Skeletal muscle satellite cell (primary cell): ENCODE data around the gene SCT.

Source experiments
- H3K27me3 ChIP-seq: 2 replicates; pipeline ENCODE4 v1.7.0; 2013; ENCODE audit warnings: low read length; ENCODE audit not compliant: control insufficient read depth, insufficient read depth
- H3K36me3 ChIP-seq: 2 replicates; pipeline ENCODE4 v1.7.0; 2013; ENCODE audit warnings: mild to moderate bottlenecking, control low read depth, low read length; ENCODE audit not compliant: insufficient read depth
- H3K4me1 ChIP-seq: 2 replicates; pipeline ENCODE4 v1.7.0; 2013; ENCODE audit warnings: low read length; ENCODE audit not compliant: control insufficient read depth, insufficient read depth
- H3K4me2 ChIP-seq: 2 replicates; pipeline ENCODE4 v1.7.0; 2013; ENCODE audit warnings: mild to moderate bottlenecking, low read length
- H3K4me3 ChIP-seq: 2 replicates; pipeline ENCODE4 v1.7.0; 2013; ENCODE audit warnings: low read length
- H3K9ac ChIP-seq: 2 replicates; pipeline ENCODE4 v1.7.0; 2013; ENCODE audit warnings: mild to moderate bottlenecking, low read depth, low read length, moderate library complexity
- H3K9me3 ChIP-seq: replicated peaks from 2 replicates; pipeline ENCODE4 v1.7.0; 2013; ENCODE audit warnings: mild to moderate bottlenecking, control low read depth, low read length

SCT gene

GRCh38 chr11:587546-587945, 39.4 kb downstream of the SCT start:
- peaks cover 60% of the 10 kb centered on the region for H3K36me3 ChIP-seq
- peaks cover 13% of the 10 kb centered on the region for H3K4me1 ChIP-seq
- peak overlapping the region; percentile 51 for H3K4me2 ChIP-seq
- H3K9me3 ChIP-seq: no peaks in the 10 kb centered on the region
- H3K9ac ChIP-seq: no peak overlapping the region
- H3K27me3 ChIP-seq: no peaks in the 10 kb centered on the region
- no peak overlapping the region for H3K4me3 ChIP-seq

- no peaks in the 10 kb centered on the region for H3K27me3 ChIP-seq
- no peak overlapping the region for H3K9ac ChIP-seq
- no peaks in the 10 kb centered on the region for H3K9me3 ChIP-seq
- H3K4me1 ChIP-seq: peaks cover 13% of the 10 kb centered on the region
- H3K4me2 ChIP-seq: no peak overlapping the region
- H3K36me3 ChIP-seq: peaks cover 54% of the 10 kb centered on the region
- H3K4me3 ChIP-seq: no peak overlapping the region
Observed at GRCh38 chr11:586376-587316, 40.3 kb downstream of the SCT start.

GRCh38 chr11:584287-584686, 42.7 kb downstream of the SCT start:
- Histone ChIP-seq H3K9ac (no peak overlapping the region), H3K4me3 (no peak overlapping the region), H3K4me1 (peaks cover 21% of the 10 kb centered on the region), H3K9me3 (no peaks in the 10 kb centered on the region), H3K4me2 (no peak overlapping the region), H3K27me3 (no peaks in the 10 kb centered on the region), H3K36me3 (peaks cover 34% of the 10 kb centered on the region)

- Histone ChIP-seq H3K4me2 (no peak overlapping the region), H3K36me3 (peaks cover 15% of the 10 kb centered on the region), H3K9me3 (no peaks in the 10 kb centered on the region), H3K4me3 (no peak overlapping the region), H3K9ac (no peak overlapping the region), H3K4me1 (peaks cover 26% of the 10 kb centered on the region), H3K27me3 (no peaks in the 10 kb centered on the region)
Observed at GRCh38 chr11:581752-582151, 45.2 kb downstream of the SCT start.

- Histone ChIP-seq H3K9me3 (no peaks in the 10 kb centered on the region), H3K4me3 (no peak overlapping the region), H3K9ac (no peak overlapping the region), H3K4me1 (peaks cover 26% of the 10 kb centered on the region), H3K36me3 (peaks cover 12% of the 10 kb centered on the region), H3K27me3 (no peaks in the 10 kb centered on the region), H3K4me2 (no peak overlapping the region)
Observed at GRCh38 chr11:581342-581741, 45.6 kb downstream of the SCT start.

- peaks cover 31% of the 10 kb centered on the region for H3K4me1 ChIP-seq
- H3K9me3 ChIP-seq: no peaks in the 10 kb centered on the region
- H3K4me3 ChIP-seq: no peak overlapping the region
- H3K27me3 ChIP-seq: no peaks in the 10 kb centered on the region
- peak overlapping the region; percentile 32 for H3K4me2 ChIP-seq
- no peak overlapping the region for H3K9ac ChIP-seq
- peaks cover 10% of the 10 kb centered on the region for H3K36me3 ChIP-seq
Observed at GRCh38 chr11:579830-580601, 47.0 kb downstream of the SCT start.

GRCh38 chr11:578276-579035, 48.5 kb downstream of the SCT start:
- H3K36me3 ChIP-seq: peaks cover 2% of the 10 kb centered on the region
- H3K4me2 ChIP-seq: peak overlapping the region; percentile 89
- H3K9ac ChIP-seq: peak overlapping the region; percentile 98
- H3K4me3 ChIP-seq: peak overlapping the region; percentile 90
- no peaks in the 10 kb centered on the region for H3K9me3 ChIP-seq
- H3K4me1 ChIP-seq: peaks cover 34% of the 10 kb centered on the region
- no peaks in the 10 kb centered on the region for H3K27me3 ChIP-seq

GRCh38 chr11:577611-577894, 49.4 kb downstream of the SCT start:
- H3K4me2 ChIP-seq: peak overlapping the region; percentile 89
- no peaks in the 10 kb centered on the region for H3K27me3 ChIP-seq
- no peaks in the 10 kb centered on the region for H3K9me3 ChIP-seq
- no peaks in the 10 kb centered on the region for H3K36me3 ChIP-seq
- H3K4me1 ChIP-seq: peaks cover 34% of the 10 kb centered on the region
- H3K9ac ChIP-seq: peak overlapping the region; percentile 98
- peak overlapping the region; percentile 90 for H3K4me3 ChIP-seq

- peak overlapping the region; percentile 98 for H3K9ac ChIP-seq
- no peaks in the 10 kb centered on the region for H3K9me3 ChIP-seq
- no peaks in the 10 kb centered on the region for H3K27me3 ChIP-seq
- H3K4me2 ChIP-seq: peak overlapping the region; percentile 89
- H3K36me3 ChIP-seq: no peaks in the 10 kb centered on the region
- peak overlapping the region; percentile 90 for H3K4me3 ChIP-seq
- H3K4me1 ChIP-seq: peaks cover 34% of the 10 kb centered on the region
Observed at GRCh38 chr11:576811-577610, 50.0 kb downstream of the SCT start.
